ENCODE data around the gene ATP8B4. TPM values are rescaled to one million over a fixed set of nuclear protein-coding genes. Genes with fewer than 3 reads are reported as not detected.

The ATP8B4 gene, protein sequence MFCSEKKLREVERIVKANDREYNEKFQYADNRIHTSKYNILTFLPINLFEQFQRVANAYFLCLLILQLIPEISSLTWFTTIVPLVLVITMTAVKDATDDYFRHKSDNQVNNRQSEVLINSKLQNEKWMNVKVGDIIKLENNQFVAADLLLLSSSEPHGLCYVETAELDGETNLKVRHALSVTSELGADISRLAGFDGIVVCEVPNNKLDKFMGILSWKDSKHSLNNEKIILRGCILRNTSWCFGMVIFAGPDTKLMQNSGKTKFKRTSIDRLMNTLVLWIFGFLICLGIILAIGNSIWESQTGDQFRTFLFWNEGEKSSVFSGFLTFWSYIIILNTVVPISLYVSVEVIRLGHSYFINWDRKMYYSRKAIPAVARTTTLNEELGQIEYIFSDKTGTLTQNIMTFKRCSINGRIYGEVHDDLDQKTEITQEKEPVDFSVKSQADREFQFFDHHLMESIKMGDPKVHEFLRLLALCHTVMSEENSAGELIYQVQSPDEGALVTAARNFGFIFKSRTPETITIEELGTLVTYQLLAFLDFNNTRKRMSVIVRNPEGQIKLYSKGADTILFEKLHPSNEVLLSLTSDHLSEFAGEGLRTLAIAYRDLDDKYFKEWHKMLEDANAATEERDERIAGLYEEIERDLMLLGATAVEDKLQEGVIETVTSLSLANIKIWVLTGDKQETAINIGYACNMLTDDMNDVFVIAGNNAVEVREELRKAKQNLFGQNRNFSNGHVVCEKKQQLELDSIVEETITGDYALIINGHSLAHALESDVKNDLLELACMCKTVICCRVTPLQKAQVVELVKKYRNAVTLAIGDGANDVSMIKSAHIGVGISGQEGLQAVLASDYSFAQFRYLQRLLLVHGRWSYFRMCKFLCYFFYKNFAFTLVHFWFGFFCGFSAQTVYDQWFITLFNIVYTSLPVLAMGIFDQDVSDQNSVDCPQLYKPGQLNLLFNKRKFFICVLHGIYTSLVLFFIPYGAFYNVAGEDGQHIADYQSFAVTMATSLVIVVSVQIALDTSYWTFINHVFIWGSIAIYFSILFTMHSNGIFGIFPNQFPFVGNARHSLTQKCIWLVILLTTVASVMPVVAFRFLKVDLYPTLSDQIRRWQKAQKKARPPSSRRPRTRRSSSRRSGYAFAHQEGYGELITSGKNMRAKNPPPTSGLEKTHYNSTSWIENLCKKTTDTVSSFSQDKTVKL
- polyA plus RNA-seq (0.03 to 0.15 TPM (median 0.05 TPM) in 3 replicates), polyA minus RNA-seq (1.7 TPM in 1 of 3 replicates, not detected in the others)
- not detected for polyA plus RNA-seq (2011; ENCODE audit: low read depth)
- 0.11 TPM in 1 of 2 replicates, not detected in the other for polyA plus RNA-seq (2011; cell fraction: cytosol; rRNA removed)
- polyA plus RNA-seq (2011; cell fraction: nucleus; rRNA removed), result 0.05 and 0.24 TPM in 2 replicates
- polyA plus RNA-seq (2012; ENCODE audit: low replicate concordance), result 0.06 TPM in 1 of 2 replicates, not detected in the other
- polyA minus RNA-seq (2011; cell fraction: cytosol; rRNA and poly(A)+ RNA removed), result not detected
- polyA minus RNA-seq (2011; cell fraction: nucleus; rRNA and poly(A)+ RNA removed), result 0.31 TPM in 1 of 2 replicates, not detected in the other

DNA sequence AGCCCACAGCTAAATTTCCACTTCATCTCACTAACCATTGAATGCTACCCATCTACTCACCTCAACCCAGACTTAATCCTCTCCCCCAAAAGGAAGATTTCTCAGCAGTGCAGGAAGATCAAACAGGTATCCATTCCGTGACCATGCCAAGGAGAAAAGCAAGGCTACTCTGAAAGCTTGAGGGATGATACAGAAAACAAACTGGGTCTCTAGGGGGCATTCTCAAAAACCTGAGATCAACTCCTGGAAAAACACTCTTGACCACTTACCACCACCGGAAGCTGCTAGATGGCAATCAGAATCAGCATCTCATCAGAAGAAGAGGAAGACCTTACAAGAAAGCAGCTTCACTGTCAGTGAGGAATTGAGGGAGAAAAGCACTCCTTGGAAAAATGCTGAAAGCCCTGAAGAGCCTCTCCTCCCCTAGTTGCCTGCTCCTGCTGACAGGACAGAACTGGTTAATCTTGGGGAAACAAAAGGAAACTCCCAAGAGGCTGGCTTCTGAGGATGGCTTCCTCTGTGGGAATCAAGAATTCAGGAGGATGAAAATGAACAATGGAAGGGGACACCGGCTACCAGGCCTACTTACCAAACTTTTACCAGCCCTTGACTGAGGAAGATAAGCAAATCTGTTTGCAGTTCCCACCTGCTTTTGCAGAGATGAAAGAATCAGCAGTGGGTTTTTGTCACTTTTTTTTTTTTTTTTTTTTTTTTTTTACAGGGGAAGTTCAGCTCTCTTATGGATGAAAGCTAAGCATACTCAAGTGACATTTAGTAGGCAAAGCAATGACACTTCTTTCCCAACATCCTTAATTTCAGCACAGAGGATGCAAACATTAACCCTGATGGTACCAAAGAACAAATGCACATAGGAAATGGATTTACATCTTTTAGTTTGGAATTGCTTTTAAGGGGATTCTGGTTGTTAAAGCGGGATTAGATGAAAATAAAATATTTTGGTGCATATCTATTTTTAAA, at the start of gene ATP8B4:
ATP8B4 (minus strand) TSS at position 171 of the 978 bp plus-strand sequence. CDS start 12,267 bp downstream, outside the sequence.
- Histone ChIP-seq H3K4me1 (ENCODE audit: control insufficient read depth, extremely low read depth, insufficient read depth, low read length) (no peaks in the 10 kb centered on the region), H3K79me2 (ENCODE audit: control insufficient read depth, insufficient read depth, low read length) (no peaks in the 10 kb centered on the region), H3K27me3 (ENCODE audit: control insufficient read depth, extremely low read depth, insufficient read depth, low read length) (no peaks in the 10 kb centered on the region), H3K27ac (ENCODE audit: control insufficient read depth, insufficient read depth, low read length) (no peak within 1 kb of the TSS), H3K36me3 (ENCODE audit: control insufficient read depth in 2 of 2, extremely low read depth in 1 of 2, insufficient read depth in 2 of 2, low read length in 2 of 2) (no peaks in the 10 kb centered on the region), H3K4me2 (ENCODE audit: control insufficient read depth, extremely low read depth, insufficient read depth, low read depth, low read length) (no peak within 1 kb of the TSS), H3K9me1 (ENCODE audit: control insufficient read depth, extremely low read depth, insufficient read depth, low read length) (no peaks in the 10 kb centered on the region), H3K9ac (ENCODE audit: control insufficient read depth, extremely low read depth, insufficient read depth, low read length) (no peak within 1 kb of the TSS), H4K20me1 (ENCODE audit: control insufficient read depth, extremely low read depth, insufficient read depth, low read length) (no peaks in the 10 kb centered on the region), H3K9me3 (ENCODE audit: control insufficient read depth, low read depth, low read length) (no peaks in the 10 kb centered on the region), H3K4me3 (ENCODE audit: control insufficient read depth in 2 of 3, extremely low read depth in 1 of 3, insufficient read depth in 2 of 3, low read depth in 1 of 3, low read length in 3 of 3) (no peak within 1 kb of the TSS), H2AFZ (ENCODE audit: control insufficient read depth, low read length) (no peak within 1 kb of the TSS)
- dilution Hi-C loops (cut with MboI; ENCODE audit: extremely low pct_ligation_motif_present, low sequenced_read_pairs), result no loop called here
- no peak for TF ChIP-seq EZH2 (IDR thresholded peaks at IDR 0.05; ENCODE audit: low read length)
- TF ChIP-seq, protein P1, sequence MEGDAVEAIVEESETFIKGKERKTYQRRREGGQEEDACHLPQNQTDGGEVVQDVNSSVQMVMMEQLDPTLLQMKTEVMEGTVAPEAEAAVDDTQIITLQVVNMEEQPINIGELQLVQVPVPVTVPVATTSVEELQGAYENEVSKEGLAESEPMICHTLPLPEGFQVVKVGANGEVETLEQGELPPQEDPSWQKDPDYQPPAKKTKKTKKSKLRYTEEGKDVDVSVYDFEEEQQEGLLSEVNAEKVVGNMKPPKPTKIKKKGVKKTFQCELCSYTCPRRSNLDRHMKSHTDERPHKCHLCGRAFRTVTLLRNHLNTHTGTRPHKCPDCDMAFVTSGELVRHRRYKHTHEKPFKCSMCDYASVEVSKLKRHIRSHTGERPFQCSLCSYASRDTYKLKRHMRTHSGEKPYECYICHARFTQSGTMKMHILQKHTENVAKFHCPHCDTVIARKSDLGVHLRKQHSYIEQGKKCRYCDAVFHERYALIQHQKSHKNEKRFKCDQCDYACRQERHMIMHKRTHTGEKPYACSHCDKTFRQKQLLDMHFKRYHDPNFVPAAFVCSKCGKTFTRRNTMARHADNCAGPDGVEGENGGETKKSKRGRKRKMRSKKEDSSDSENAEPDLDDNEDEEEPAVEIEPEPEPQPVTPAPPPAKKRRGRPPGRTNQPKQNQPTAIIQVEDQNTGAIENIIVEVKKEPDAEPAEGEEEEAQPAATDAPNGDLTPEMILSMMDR (optimal IDR thresholded peaks at IDR 0.05 in 1 of 3, IDR thresholded peaks at IDR 0.05 in 1 of 3, conservative IDR thresholded peaks at IDR 0.05 in 1 of 3; ENCODE audit: extremely low read depth in 1 of 3, insufficient read depth in 2 of 3, low read length in 3 of 3), result no peak
- FAIRE-seq (no peak), DNase-seq (ENCODE audit: low read depth, low spot score) (no peak)
